Activated T-cell treated with anti-CD3 and anti-CD28 coated beads for 24 hours (primary cell): ENCODE results near the gene TRIM54.

ENCODE experiments used
- DNase-seq: peaks from one replicate; pipeline ENCODE4 v3.0.0-alpha.2; 2020; ENCODE audit warnings: low read depth

The TRIM54 gene

GRCh38 chr2:27356382-27357181 lies 74.4 kb downstream of the TRIM54 start, which contains the start of gene GTF3C2:
Gene GTF3C2 (minus strand): TSS chr2:27356764. CDS start chr2:27343554, 13,210 bp downstream.
- DNase-seq = peak; percentile 91
